Endothelial cell of umbilical vein (primary cell): ENCODE data around the gene PEX10. TPM values are rescaled to one million over a fixed set of nuclear protein-coding genes. Genes with fewer than 3 reads are reported as not detected.

Source experiments
- BruUV-seq: library from RNA; stranded (reverse); fragments of 400-500 nt; replicated peaks from 2 replicates; lab custom pipeline; 2021; lab: Mats Ljungman, UMichigan
- CTCF ChIA-PET: fragments of 300-600, 350-600 bp; sonication (Branson Sonifier 250); formaldehyde crosslinking; loops from one replicate; lab custom pipeline; 2021; ENCODE audit warnings: antibody characterized with exemption, inconsistent platforms; lab: Charles Lee
- POLR2A ChIA-PET: fragments of 300-600, 350-600 bp; sonication (Branson Sonifier 250); formaldehyde crosslinking; loops from one replicate; lab custom pipeline; 2021; ENCODE audit warnings: antibody characterized with exemption, inconsistent platforms; lab: Charles Lee
- DNase-seq: peaks from one replicate; pipeline ENCODE4 v3.0.0-alpha.2; 2011; ENCODE audit warnings: low read depth, low spot score
- FAIRE-seq: peaks from 2 replicates; lab custom pipeline; 2011; peaks lifted over from hg19 to GRCh38; lab: Jason Lieb, UNC
- H2AFZ ChIP-seq: 2 replicates; pipeline ENCODE4 v1.6.0; 2012; ENCODE audit warnings: low read depth, low read length, control low read depth, inconsistent platforms
- H3K27ac ChIP-seq: 2 replicates; pipeline ENCODE4 v1.5.1; 2011; ENCODE audit warnings: low read depth, mild to moderate bottlenecking, control low read depth, low read length, moderate library complexity; ENCODE audit not compliant: insufficient read depth
- H3K27me3 ChIP-seq, 2 experiments: 2 replicates each; pipeline versions ENCODE4 v1.6.0 to v1.6.1; 2011; ENCODE audit warnings: low read length in 2 of 2, mixed read lengths in 1 of 2; ENCODE audit not compliant: control insufficient read depth in 2 of 2, insufficient read depth in 2 of 2
- H3K36me3 ChIP-seq, 2 experiments: 2 replicates in 1 of 2; 3 replicates in 1 of 2; pipeline ENCODE4 v1.5.1; 2011; ENCODE audit warnings: low read length in 2 of 2, mild to moderate bottlenecking in 1 of 2, moderate library complexity in 1 of 2; ENCODE audit not compliant: control insufficient read depth in 2 of 2, insufficient read depth in 2 of 2; ENCODE audit errors: extremely low read depth in 1 of 2
- H3K4me1 ChIP-seq: 3 replicates; pipeline ENCODE4 v1.5.1; 2011; ENCODE audit warnings: mild to moderate bottlenecking, low read length; ENCODE audit not compliant: control insufficient read depth, insufficient read depth; ENCODE audit errors: extremely low read depth
- H3K4me2 ChIP-seq: 2 replicates; pipeline ENCODE4 v1.6.1; 2011; ENCODE audit warnings: low read length, control low read depth, mixed read lengths; ENCODE audit not compliant: insufficient read depth
- H3K4me3 ChIP-seq, 3 experiments: fragments of 200-600 bp in 1 of 3; sonication (generic), shearing (Covaris generic) in 1 of 3; replicated peaks in 1 of 3; 2 replicates each; pipeline ENCODE4 v1.5.1; 2011 to 2016; ENCODE audit warnings: control low read depth in 3 of 3, low read length in 3 of 3, mild to moderate bottlenecking in 2 of 3, inconsistent platforms in 1 of 3, low read depth in 1 of 3, moderate library complexity in 1 of 3; ENCODE audit not compliant: insufficient read depth in 1 of 3
- H3K79me2 ChIP-seq: 2 replicates; pipeline ENCODE4 v1.6.0; 2012; ENCODE audit warnings: low read length, inconsistent platforms; ENCODE audit not compliant: control insufficient read depth, insufficient read depth
- H3K9ac ChIP-seq: replicated peaks from 2 replicates; pipeline ENCODE3; 2011; ENCODE audit warnings: low read length, control low read depth; ENCODE audit not compliant: insufficient read depth; ENCODE audit errors: extremely low read depth
- H3K9me1 ChIP-seq: replicated peaks from 3 replicates; pipeline ENCODE4 v1.6.0; 2011; ENCODE audit warnings: mild to moderate bottlenecking, low read length; ENCODE audit not compliant: control insufficient read depth, insufficient read depth; ENCODE audit errors: extremely low read depth
- H3K9me3 ChIP-seq: replicated peaks from 2 replicates; pipeline ENCODE4 v1.5.1; 2012; ENCODE audit warnings: low read length, inconsistent platforms; ENCODE audit not compliant: control insufficient read depth, insufficient read depth
- H4K20me1 ChIP-seq: replicated peaks from 2 replicates; pipeline ENCODE3; 2011; ENCODE audit warnings: mild to moderate bottlenecking, low read length; ENCODE audit not compliant: control insufficient read depth, insufficient read depth; ENCODE audit errors: extremely low read depth
- CTCF ChIP-seq, 2 donors: IDR thresholded peaks; 1 replicate in 1 of 2; 2 replicates in 1 of 2; pipeline ENCODE4 v1.5.1; 2011; ENCODE audit warnings: low read length in 2 of 2, mild to moderate bottlenecking in 2 of 2, moderate library complexity in 2 of 2, control low read depth in 1 of 2, inconsistent platforms in 1 of 2, low read depth in 1 of 2; ENCODE audit not compliant: insufficient read depth in 1 of 2; ENCODE audit errors: extremely low read depth in 1 of 2
- EZH2 ChIP-seq: IDR thresholded peaks from 2 replicates; pipeline ENCODE4 v1.6.1; 2012; ENCODE audit warnings: borderline replicate concordance, low read depth, mild to moderate bottlenecking, moderate library complexity, low read length, inconsistent platforms; ENCODE audit not compliant: severe bottlenecking
- FOS ChIP-seq: IDR thresholded peaks from 2 replicates; pipeline ENCODE4 v1.6.1; 2011; ENCODE audit warnings: mild to moderate bottlenecking, low read length, moderate library complexity, borderline replicate concordance; ENCODE audit not compliant: insufficient read depth
- GATA2 ChIP-seq: IDR thresholded peaks from 2 replicates; pipeline ENCODE4 v1.7.0; 2011; ENCODE audit warnings: low read depth, mild to moderate bottlenecking, moderate library complexity, mixed read lengths, low read length; ENCODE audit not compliant: insufficient read length, insufficient read depth
- JUN ChIP-seq: IDR thresholded peaks from 2 replicates; pipeline ENCODE4 v1.6.1; 2011; ENCODE audit warnings: borderline replicate concordance, low read depth; ENCODE audit not compliant: insufficient read length, insufficient read depth
- MYC ChIP-seq: IDR thresholded peaks from one replicate; pipeline ENCODE4 v1.6.1; 2011; ENCODE audit warnings: mild to moderate bottlenecking, low read depth, low read length
- POLR2A ChIP-seq: IDR thresholded peaks from 2 replicates; pipeline ENCODE4 v1.6.1; 2012; ENCODE audit warnings: low read depth, mild to moderate bottlenecking, control low read depth, low read length
- POLR2AphosphoS5 ChIP-seq: IDR thresholded peaks from 2 replicates; pipeline ENCODE4 v1.6.1; 2012; ENCODE audit warnings: low read depth, mild to moderate bottlenecking, control low read depth, low read length, moderate library complexity; ENCODE audit not compliant: insufficient read depth
- dilution Hi-C: fragments of 300-500 bp; cut with MboI; formaldehyde crosslinking; loops from one replicate; pipeline ENCODE4 v1.15.0; 2019; ENCODE audit warnings: low sequenced_read_pairs; ENCODE audit not compliant: extremely low pct_ligation_motif_present
- intact Hi-C: fragments of 100-400 bp; cut with micrococcal nuclease; formaldehyde crosslinking; loops from one replicate; pipeline ENCODE4 v1.10.0; 2022
- polyA plus RNA-seq, 4 experiments: library from polyadenylated mRNA; depleted of rRNA in 3 of 4; stranded (reverse) in 3 of 4; unstranded in 1 of 4; fragments of >200 nt; gene quantifications; 2 replicates each; pipeline versions ENCODE4 v1.2.1 to v1.2.3, GENCODE V29; 2011 to 2012; ENCODE audit warnings: missing spikeins in 1 of 4
- total RNA-seq: library from RNA; stranded (reverse); gene quantifications from 2 replicates; pipeline ENCODE4 v1.2.3, GENCODE V29; 2021
- TF ChIP-seq, protein P1 (sequence below): IDR thresholded peaks from 2 replicates; pipeline ENCODE4 v1.6.1; 2011; ENCODE audit not compliant: insufficient read depth, insufficient read length

Gene PEX10
- total and polyA plus RNA-seq, 2 donors (not counting 3 experiments of a cell fraction or from before 2014, with no cell fraction given): 25.1 to 26.7 TPM

- no peaks in the 10 kb centered on the region for H3K36me3 ChIP-seq
- FAIRE-seq: no peak
Measured at GRCh38 chr1:2445823-2446215, 33.5 kb upstream of the PEX10 start.

More at GRCh38 chr1:2445823-2446215, 33.5 kb upstream of the PEX10 start:
- no peaks in the 10 kb centered on the region for H3K79me2 ChIP-seq
- no peak for TF ChIP-seq POLR2AphosphoS5
- TF ChIP-seq FOS: no peak
- TF ChIP-seq MYC: no peak
- no peak for TF ChIP-seq JUN
- TF ChIP-seq GATA2: no peak
- TF ChIP-seq POLR2A: no peak
- TF ChIP-seq EZH2: no peak
- no peak for TF ChIP-seq CTCF (IDR thresholded peaks at IDR 0.05; ENCODE audit: extremely low read depth in 1 of 2, insufficient read depth in 1 of 2, low read depth in 1 of 2, low read length in 2 of 2)
- TF ChIP-seq, protein P1, sequence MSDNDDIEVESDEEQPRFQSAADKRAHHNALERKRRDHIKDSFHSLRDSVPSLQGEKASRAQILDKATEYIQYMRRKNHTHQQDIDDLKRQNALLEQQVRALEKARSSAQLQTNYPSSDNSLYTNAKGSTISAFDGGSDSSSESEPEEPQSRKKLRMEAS: no peak
- H3K9ac ChIP-seq: no peak overlapping the region
- no TSS peak for BruUV-seq
- peaks cover 10% of the 10 kb centered on the region for H3K4me1 ChIP-seq
- H3K4me3 ChIP-seq: no peak overlapping the region
- no peak overlapping the region for H2AFZ ChIP-seq
- CTCF ChIA-PET: interaction anchor here (0.8 to 1.4 kb wide), 2 partner anchors 102 to 103 kb away, joined by 4 read pairs; no protein-coding TSS in a partner anchor
- H3K27ac ChIP-seq: no peak overlapping the region
- H3K27me3 ChIP-seq: peaks cover 6 to 13% of the 10 kb centered on the region in 2 experiments
- intact Hi-C loops: no loop called here
- DNase-seq: no peak
- dilution Hi-C loops: no loop called here
- H3K9me3 ChIP-seq: no peaks in the 10 kb centered on the region
- POLR2A ChIA-PET: no interaction called here
- no peak overlapping the region for H3K4me2 ChIP-seq
- H4K20me1 ChIP-seq: no peaks in the 10 kb centered on the region
- H3K9me1 ChIP-seq: no peaks in the 10 kb centered on the region
